HG02763 (cell line): ENCODE measurements around the gene SKA3.
"Not testable (repeated sequence)": the region's sequence is repeated elsewhere in the genome, so short reads cannot be mapped to it uniquely, and the experiment has no call there.

Experiments used
- ATAC-seq: cut with Tn5 transposase; IDR thresholded peaks from one replicate; pipeline ENCODE4 v1.9.1; 2021; ENCODE audit warnings: mild to moderate bottlenecking, moderate library complexity; ENCODE audit not compliant: unreplicated experiment

SKA3 gene

GRCh38 chr13:21171420-21171819, 4.9 kb downstream of the SKA3 start:
- ATAC-seq = no peak

- ATAC-seq = not testable (repeated sequence)
Measured at GRCh38 chr13:21165606-21166005, 10.7 kb downstream of the SKA3 start.

GRCh38 chr13:21164631-21165030, 11.7 kb downstream of the SKA3 start:
- no peak for ATAC-seq

GRCh38 chr13:21152251-21152899, 24.0 kb downstream of the SKA3 start:
- ATAC-seq = no peak

GRCh38 chr13:21150013-21150412, 26.3 kb downstream of the SKA3 start:
- no peak for ATAC-seq

GRCh38 chr13:21149568-21149967, 26.8 kb downstream of the SKA3 start:
- ATAC-seq = no peak

GRCh38 chr13:21148557-21149258, 27.6 kb downstream of the SKA3 start:
- ATAC-seq = no peak

- ATAC-seq = no peak
Measured at GRCh38 chr13:21147827-21148226, 28.5 kb downstream of the SKA3 start.

- no peak for ATAC-seq
Measured at GRCh38 chr13:21142766-21143165, 33.6 kb downstream of the SKA3 start.

- ATAC-seq = no peak
Measured at GRCh38 chr13:21139374-21139773, 37.0 kb downstream of the SKA3 start.

- no peak for ATAC-seq
Measured at GRCh38 chr13:21138561-21138960, 37.8 kb downstream of the SKA3 start.

- no peak for ATAC-seq
Measured at GRCh38 chr13:21137696-21138095, 38.7 kb downstream of the SKA3 start.

GRCh38 chr13:21135833-21136232, 40.5 kb downstream of the SKA3 start:
- not testable (repeated sequence) for ATAC-seq

GRCh38 chr13:21134475-21134874, 41.9 kb downstream of the SKA3 start:
- no peak for ATAC-seq

GRCh38 chr13:21133077-21133476, 43.3 kb downstream of the SKA3 start:
- ATAC-seq = no peak

- no peak for ATAC-seq
Measured at GRCh38 chr13:21130116-21130515, 46.2 kb downstream of the SKA3 start.

GRCh38 chr13:21124852-21125251, 51.5 kb downstream of the SKA3 start:
- no peak for ATAC-seq

GRCh38 chr13:21123956-21124355, 52.4 kb downstream of the SKA3 start:
- no peak for ATAC-seq

GRCh38 chr13:21121616-21122015, 54.7 kb downstream of the SKA3 start:
- ATAC-seq = no peak

- no peak for ATAC-seq
Measured at GRCh38 chr13:21120191-21120590, 56.2 kb downstream of the SKA3 start.

GRCh38 chr13:21119526-21119925, 56.8 kb downstream of the SKA3 start:
- ATAC-seq = no peak

- no peak for ATAC-seq
Measured at GRCh38 chr13:21118180-21118579, 58.2 kb downstream of the SKA3 start.
